ENCODE data around the gene VWA5B1.
"Not testable (repeated sequence)": the region's sequence is repeated elsewhere in the genome, so short reads cannot be mapped to it uniquely, and the experiment has no call there.

Gene VWA5B1

DNA sequence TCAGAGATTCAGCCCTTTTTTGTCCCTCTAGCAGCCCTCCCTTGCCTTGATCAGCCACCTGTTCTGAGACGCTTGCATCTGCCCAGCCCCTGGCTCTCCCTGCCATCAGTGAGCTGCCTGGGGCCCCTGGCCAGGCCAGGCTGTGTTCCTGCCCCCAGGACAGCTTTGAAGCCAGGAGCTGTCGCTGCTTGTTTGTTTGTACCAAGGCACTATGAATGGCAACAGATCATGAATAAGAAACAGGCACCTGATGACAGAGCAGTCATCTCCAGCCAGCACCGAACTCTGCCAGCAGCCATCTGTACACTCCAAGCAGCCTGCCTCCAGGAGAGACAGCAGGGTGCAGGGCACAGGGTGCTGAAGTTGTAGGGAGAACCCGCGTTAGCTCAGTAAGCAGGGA is 8.1 kb upstream of the VWA5B1 start:
- Histone ChIP-seq H3K4me3 (ENCODE audit: low read depth in 1 of 2, low read length in 2 of 2) (no peak overlapping the region), H3K4me1 (ENCODE audit: control insufficient read depth in 1 of 2, insufficient read depth in 2 of 2, low read length in 2 of 2) (no peaks in the 10 kb centered on the region), H3K27ac (ENCODE audit: low read length) (no peak overlapping the region), H3K36me3 (ENCODE audit: control insufficient read depth in 1 of 2, insufficient read depth in 2 of 2, low read length in 2 of 2) (no peaks in the 10 kb centered on the region), H3K27me3 (ENCODE audit: low read depth, low read length) (no peaks in the 10 kb centered on the region), H3K9me3 (ENCODE audit: control insufficient read depth in 1 of 2, low read length in 2 of 2) (no peaks in the 10 kb centered on the region)

DNA sequence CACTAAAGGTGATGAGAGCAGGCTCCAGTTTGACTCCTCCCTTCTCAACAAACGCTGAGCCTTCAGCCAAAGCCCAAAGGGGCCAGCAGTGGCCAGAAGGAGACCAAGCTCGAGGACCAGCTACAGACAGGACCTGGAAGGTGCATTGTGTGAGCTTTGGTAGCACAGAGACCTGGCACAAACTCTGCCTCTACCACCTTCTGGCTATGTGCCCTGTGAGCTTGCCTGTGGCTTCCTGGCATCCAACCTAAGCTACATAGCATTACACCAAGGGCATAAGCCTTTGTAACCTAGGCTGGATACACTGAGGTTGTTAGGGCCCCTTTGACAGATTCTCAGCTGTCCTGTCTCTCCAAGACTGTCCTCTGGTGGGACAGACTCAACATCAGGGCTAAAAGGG is 6.6 kb upstream of the VWA5B1 start:
- Histone ChIP-seq H3K27me3 (ENCODE audit: low read depth, low read length) (no peaks in the 10 kb centered on the region), H3K36me3 (ENCODE audit: control insufficient read depth in 1 of 2, insufficient read depth in 2 of 2, low read length in 2 of 2) (no peaks in the 10 kb centered on the region), H3K4me3 (ENCODE audit: low read depth in 1 of 2, low read length in 2 of 2) (no peak overlapping the region), H3K27ac (ENCODE audit: low read length) (no peak overlapping the region), H3K9me3 (ENCODE audit: control insufficient read depth in 1 of 2, low read length in 2 of 2) (no peaks in the 10 kb centered on the region), H3K4me1 (ENCODE audit: control insufficient read depth in 1 of 2, insufficient read depth in 2 of 2, low read length in 2 of 2) (no peaks in the 10 kb centered on the region)

DNA sequence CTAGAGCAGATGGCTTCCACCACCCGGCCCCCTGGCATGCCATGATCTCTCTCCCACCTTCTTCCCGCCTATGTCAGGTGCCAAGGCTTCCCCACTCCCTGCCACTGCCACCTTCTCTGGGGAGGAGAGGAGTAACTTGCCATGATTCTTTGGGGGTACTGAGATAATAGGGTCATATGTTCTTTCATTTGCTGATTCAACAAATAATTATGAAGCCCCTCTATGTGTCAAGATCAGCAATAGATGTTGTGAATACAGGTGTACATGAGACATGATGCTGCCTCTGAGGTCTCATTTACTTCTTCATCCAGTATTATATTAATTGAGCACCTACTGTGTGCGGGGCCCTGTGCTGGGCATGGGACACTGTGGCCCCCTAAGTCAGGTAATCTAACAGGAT is 6.0 kb upstream of the VWA5B1 start:
- H3K4me1 ChIP-seq (ENCODE audit: control insufficient read depth in 1 of 2, insufficient read depth in 2 of 2, low read length in 2 of 2), result no peaks in the 10 kb centered on the region
- no peaks in the 10 kb centered on the region for H3K9me3 ChIP-seq (ENCODE audit: control insufficient read depth in 1 of 2, low read length in 2 of 2)
- no peak overlapping the region for H3K4me3 ChIP-seq (ENCODE audit: low read depth in 1 of 2, low read length in 2 of 2)
- H3K27ac ChIP-seq (ENCODE audit: low read length), result no peak overlapping the region
- H3K36me3 ChIP-seq (ENCODE audit: control insufficient read depth in 1 of 2, insufficient read depth in 2 of 2, low read length in 2 of 2), result no peaks in the 10 kb centered on the region
- H3K27me3 ChIP-seq (ENCODE audit: low read depth, low read length), result no peaks in the 10 kb centered on the region

DNA sequence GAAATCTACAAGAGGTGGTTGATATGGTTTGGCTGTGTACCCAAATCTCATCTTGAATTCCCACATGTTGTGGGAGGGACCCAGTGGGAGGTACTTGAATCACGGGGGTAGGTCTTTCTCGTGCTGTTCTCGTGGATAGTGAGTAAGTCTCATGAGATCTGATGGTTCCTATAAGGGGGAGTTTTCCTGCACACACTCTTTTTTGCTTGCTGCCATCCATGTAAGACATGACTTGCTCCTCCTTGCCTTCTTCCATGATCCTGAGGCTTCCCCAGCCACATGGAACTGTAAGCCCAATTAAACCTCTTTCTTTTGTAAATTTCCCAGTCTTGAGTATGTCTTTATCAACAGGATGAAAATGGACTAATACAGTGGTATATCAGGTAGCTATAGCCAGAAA is 5.2 kb upstream of the VWA5B1 start:
- Histone ChIP-seq H3K9me3 (ENCODE audit: control insufficient read depth in 1 of 2, low read length in 2 of 2) (no peaks in the 10 kb centered on the region), H3K27ac (ENCODE audit: low read length) (no peak overlapping the region), H3K36me3 (ENCODE audit: control insufficient read depth in 1 of 2, insufficient read depth in 2 of 2, low read length in 2 of 2) (no peaks in the 10 kb centered on the region), H3K4me1 (ENCODE audit: control insufficient read depth in 1 of 2, insufficient read depth in 2 of 2, low read length in 2 of 2) (no peaks in the 10 kb centered on the region), H3K4me3 (ENCODE audit: low read depth in 1 of 2, low read length in 2 of 2) (no peak overlapping the region), H3K27me3 (ENCODE audit: low read depth, low read length) (no peaks in the 10 kb centered on the region)

DNA sequence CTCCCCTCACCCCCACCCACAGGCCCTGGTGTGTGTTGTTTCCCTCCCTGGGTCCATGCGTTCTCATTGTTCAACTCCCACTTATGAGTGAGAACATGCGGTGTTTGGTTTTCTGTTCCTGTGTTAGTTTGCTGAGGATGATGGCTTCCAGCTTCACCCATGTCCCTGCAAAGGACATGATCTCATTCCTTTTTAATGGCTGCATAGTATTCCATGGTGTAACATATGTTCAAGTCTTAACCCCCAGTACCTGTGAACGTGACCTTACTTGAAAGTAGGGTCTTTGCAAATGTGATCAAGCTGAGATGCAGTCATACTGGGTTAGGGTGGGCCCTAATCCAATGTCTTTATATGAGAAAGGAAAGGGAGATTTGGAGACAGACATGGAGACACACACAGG is 3.0 kb upstream of the VWA5B1 start:
- not testable (repeated sequence) for H3K4me1 ChIP-seq (ENCODE audit: control insufficient read depth in 1 of 2, insufficient read depth in 2 of 2, low read length in 2 of 2); H3K27ac ChIP-seq (ENCODE audit: low read length); H3K36me3 ChIP-seq (ENCODE audit: control insufficient read depth in 1 of 2, insufficient read depth in 2 of 2, low read length in 2 of 2); H3K9me3 ChIP-seq (ENCODE audit: control insufficient read depth in 1 of 2, low read length in 2 of 2); H3K4me3 ChIP-seq (ENCODE audit: low read depth in 1 of 2, low read length in 2 of 2)
- H3K27me3 ChIP-seq (ENCODE audit: low read depth, low read length), result peaks cover 15% of the 10 kb centered on the region

DNA sequence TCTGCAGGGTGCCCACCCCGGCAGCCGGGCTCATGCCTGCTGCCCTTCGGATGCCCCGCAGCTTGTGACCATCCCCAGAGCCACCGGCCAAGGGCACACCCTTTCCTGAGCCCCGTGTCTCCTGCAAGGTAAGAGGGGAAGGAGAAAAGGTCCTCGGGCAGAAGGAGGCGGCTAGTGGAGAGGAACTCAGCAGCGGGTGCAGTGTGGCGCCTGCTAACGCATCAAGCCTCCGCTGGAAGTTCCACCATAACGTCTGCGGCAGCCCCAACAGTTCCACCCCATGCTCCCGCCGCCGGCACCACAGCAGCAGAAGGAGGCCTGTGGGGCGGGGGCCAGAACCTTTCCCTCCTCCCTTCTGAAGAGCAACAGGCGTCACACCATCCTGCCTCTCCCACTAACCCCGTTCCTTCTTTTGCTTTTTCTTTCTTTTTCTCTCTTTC is 990 bp downstream of the VWA5B1 start:
- no peaks in the 10 kb centered on the region for H3K4me1 ChIP-seq (ENCODE audit: control insufficient read depth in 1 of 2, insufficient read depth in 2 of 2, low read length in 2 of 2)
- no peaks in the 10 kb centered on the region for H3K9me3 ChIP-seq (ENCODE audit: control insufficient read depth in 1 of 2, low read length in 2 of 2)
- H3K36me3 ChIP-seq (ENCODE audit: control insufficient read depth in 1 of 2, insufficient read depth in 2 of 2, low read length in 2 of 2), result no peaks in the 10 kb centered on the region
- H3K4me3 ChIP-seq (ENCODE audit: low read depth in 1 of 2, low read length in 2 of 2), result peak overlapping the region in 1 of 2 donors; percentile 10
- H3K27me3 ChIP-seq (ENCODE audit: low read depth, low read length), result peaks cover 27% of the 10 kb centered on the region
- H3K27ac ChIP-seq (ENCODE audit: low read length), result no peak overlapping the region

DNA sequence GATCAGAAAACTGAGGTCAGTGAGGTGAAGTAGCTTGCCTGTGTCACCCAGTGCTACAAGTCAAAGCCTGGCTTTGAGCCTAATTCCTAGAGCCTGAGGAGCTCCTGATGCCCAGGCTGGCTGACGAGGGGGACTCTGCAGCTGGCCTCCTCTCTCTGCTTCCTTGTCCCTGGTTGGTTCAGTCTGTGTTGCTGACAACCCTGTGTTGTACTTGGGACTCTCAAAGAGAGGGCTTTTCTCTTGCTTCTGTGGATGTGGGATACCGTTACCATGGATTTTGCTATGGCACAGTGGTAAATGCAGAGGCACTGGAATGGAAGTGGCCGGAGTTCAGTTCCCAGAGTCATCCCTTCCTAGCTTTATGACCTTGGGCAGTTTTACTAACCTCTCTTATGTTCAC is 8.0 kb downstream of the VWA5B1 start:
- no peaks in the 10 kb centered on the region for H3K36me3 ChIP-seq (ENCODE audit: control insufficient read depth in 1 of 2, insufficient read depth in 2 of 2, low read length in 2 of 2)
- H3K27me3 ChIP-seq (ENCODE audit: low read depth, low read length), result peaks cover 8% of the 10 kb centered on the region
- no peak overlapping the region for H3K27ac ChIP-seq (ENCODE audit: low read length)
- H3K9me3 ChIP-seq (ENCODE audit: control insufficient read depth in 1 of 2, low read length in 2 of 2), result no peaks in the 10 kb centered on the region
- H3K4me3 ChIP-seq (ENCODE audit: low read depth in 1 of 2, low read length in 2 of 2), result no peak overlapping the region
- H3K4me1 ChIP-seq (ENCODE audit: control insufficient read depth in 1 of 2, insufficient read depth in 2 of 2, low read length in 2 of 2), result no peaks in the 10 kb centered on the region

DNA sequence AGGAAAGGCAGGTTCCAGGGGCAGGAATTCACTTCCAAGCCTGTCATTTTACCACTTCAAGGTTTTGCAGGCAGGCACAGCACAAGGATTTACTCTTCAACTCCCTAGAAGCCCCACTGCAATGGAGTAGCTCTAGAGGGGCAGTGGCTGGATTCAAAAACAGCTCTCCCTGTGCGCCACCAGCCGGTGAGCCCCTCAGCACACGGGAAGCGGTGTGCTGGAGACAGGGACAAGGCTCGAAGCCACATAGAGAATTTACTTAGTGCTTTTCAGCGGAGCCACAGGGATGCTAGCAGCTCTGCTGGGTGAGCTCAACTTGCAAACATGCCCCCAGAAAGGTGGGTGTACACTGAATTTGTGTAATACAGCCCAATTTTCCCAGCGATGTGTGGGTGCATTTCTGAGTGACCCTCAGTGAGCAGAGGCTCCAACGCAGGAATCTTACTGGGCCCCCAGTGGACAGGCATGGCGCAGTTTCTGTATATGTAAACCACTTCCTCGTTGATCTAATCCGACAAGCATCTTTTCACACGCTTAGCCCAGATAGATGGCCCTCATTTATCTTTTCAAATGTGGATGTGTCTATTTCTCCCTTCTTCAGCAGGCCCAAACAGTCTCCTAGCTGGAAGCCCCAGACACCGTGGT is 10.9 kb downstream of the VWA5B1 start:
- Histone ChIP-seq H3K27ac (ENCODE audit: low read length) (no peak overlapping the region), H3K27me3 (ENCODE audit: low read depth, low read length) (peaks cover 4% of the 10 kb centered on the region), H3K4me1 (ENCODE audit: control insufficient read depth in 1 of 2, insufficient read depth in 2 of 2, low read length in 2 of 2) (no peaks in the 10 kb centered on the region), H3K36me3 (ENCODE audit: control insufficient read depth in 1 of 2, insufficient read depth in 2 of 2, low read length in 2 of 2) (no peaks in the 10 kb centered on the region), H3K9me3 (ENCODE audit: control insufficient read depth in 1 of 2, low read length in 2 of 2) (no peaks in the 10 kb centered on the region), H3K4me3 (ENCODE audit: low read depth in 1 of 2, low read length in 2 of 2) (no peak overlapping the region)

DNA sequence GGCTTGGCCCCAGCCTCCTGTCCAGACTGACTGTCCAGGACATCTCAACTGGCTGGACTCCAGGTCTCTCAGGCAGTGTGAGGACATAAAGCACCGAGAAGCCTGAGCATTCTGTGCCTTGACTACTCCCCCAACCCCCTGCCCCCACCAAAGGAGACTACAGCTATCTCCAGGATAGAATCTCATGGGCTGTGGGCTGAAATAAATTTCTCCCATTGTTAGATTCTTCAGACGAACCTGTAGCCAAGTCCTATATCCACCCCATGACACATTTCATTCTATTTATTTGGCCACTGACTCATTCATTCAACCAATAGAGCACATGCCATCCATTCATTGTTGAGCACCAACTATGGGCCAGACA is 11.4 kb downstream of the VWA5B1 start:
- no peaks in the 10 kb centered on the region for H3K4me1 ChIP-seq (ENCODE audit: control insufficient read depth in 1 of 2, insufficient read depth in 2 of 2, low read length in 2 of 2)
- no peak overlapping the region for H3K27ac ChIP-seq (ENCODE audit: low read length)
- H3K9me3 ChIP-seq (ENCODE audit: control insufficient read depth in 1 of 2, low read length in 2 of 2), result no peaks in the 10 kb centered on the region
- no peaks in the 10 kb centered on the region for H3K36me3 ChIP-seq (ENCODE audit: control insufficient read depth in 1 of 2, insufficient read depth in 2 of 2, low read length in 2 of 2)
- no peak overlapping the region for H3K4me3 ChIP-seq (ENCODE audit: low read depth in 1 of 2, low read length in 2 of 2)
- H3K27me3 ChIP-seq (ENCODE audit: low read depth, low read length), result peaks cover 4% of the 10 kb centered on the region

DNA sequence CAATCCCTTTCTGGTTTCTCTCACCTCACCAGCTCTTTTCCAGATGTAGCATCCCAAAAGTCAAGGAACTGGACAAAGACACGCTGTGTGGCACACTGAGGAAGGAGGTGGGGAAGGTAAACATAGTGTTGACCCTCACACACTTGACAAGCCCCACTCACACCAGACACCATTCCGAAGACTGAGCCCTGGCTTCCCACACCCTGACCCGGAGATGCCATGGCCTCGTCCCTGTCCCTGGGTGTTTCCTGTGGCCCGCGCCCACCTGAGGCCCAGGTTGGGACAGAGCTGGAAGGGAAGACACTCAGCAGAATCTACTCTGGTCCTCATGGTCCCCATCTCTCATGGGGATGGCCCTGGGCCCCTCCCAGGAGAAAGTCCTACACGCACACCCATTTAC is 16.4 kb downstream of the VWA5B1 start:
- Histone ChIP-seq H3K4me3 (ENCODE audit: low read depth in 1 of 2, low read length in 2 of 2) (no peak overlapping the region), H3K9me3 (ENCODE audit: control insufficient read depth in 1 of 2, low read length in 2 of 2) (no peaks in the 10 kb centered on the region), H3K27ac (ENCODE audit: low read length) (no peak overlapping the region), H3K4me1 (ENCODE audit: control insufficient read depth in 1 of 2, insufficient read depth in 2 of 2, low read length in 2 of 2) (no peaks in the 10 kb centered on the region), H3K27me3 (ENCODE audit: low read depth, low read length) (peaks cover 4% of the 10 kb centered on the region), H3K36me3 (ENCODE audit: control insufficient read depth in 1 of 2, insufficient read depth in 2 of 2, low read length in 2 of 2) (no peaks in the 10 kb centered on the region)

DNA sequence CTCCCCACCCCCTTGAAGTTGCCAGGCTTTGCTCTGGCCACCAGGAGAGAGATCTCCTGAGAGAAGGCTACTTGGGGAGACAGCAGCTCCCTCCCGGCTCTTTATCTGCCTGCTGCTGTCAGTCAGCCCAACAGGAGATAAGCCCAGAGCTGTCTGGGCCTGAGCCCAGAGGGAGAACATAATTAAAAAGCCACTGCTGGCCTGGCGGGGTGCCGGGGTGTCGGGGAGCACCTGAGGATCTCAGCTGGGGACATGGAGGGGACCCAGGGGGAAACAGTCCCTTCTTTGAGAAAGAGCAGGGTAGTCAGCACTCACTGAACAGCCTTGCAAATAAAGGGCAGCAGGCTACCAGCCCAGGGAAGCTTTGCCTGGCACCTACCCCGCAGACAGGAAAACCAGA is 17.9 kb downstream of the VWA5B1 start:
- no peak overlapping the region for H3K27ac ChIP-seq (ENCODE audit: low read length)

DNA sequence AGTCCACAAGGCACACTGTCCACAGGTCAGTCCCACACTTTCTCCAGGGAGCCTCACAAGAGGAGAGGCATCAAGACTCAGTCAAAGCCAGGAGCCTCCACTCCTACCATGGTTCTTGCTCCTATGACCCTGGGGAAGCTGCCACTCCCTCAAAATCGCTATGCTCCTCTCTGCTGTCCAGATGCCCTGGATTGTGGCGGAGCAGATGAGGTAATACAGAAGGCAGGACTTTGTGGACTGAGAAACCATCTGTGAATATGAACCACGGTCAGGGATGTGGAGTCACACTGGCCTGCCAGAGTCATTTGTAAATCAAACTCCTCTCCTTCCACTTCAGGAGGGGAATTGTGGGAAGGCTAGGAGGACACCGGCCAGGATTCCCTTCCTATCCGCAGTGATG is 20.6 kb downstream of the VWA5B1 start:
- Histone ChIP-seq H3K9me3 (ENCODE audit: control insufficient read depth in 1 of 2, low read length in 2 of 2) (no peaks in the 10 kb centered on the region), H3K27ac (ENCODE audit: low read length) (no peak overlapping the region), H3K4me3 (ENCODE audit: low read depth in 1 of 2, low read length in 2 of 2) (no peak overlapping the region)

More for the DNA sequence above, 17.9 kb downstream of the VWA5B1 start:
- H3K4me1 ChIP-seq (ENCODE audit: control insufficient read depth in 1 of 2, insufficient read depth in 2 of 2, low read length in 2 of 2), result no peaks in the 10 kb centered on the region
- no peaks in the 10 kb centered on the region for H3K36me3 ChIP-seq (ENCODE audit: control insufficient read depth in 1 of 2, insufficient read depth in 2 of 2, low read length in 2 of 2)
- no peaks in the 10 kb centered on the region for H3K9me3 ChIP-seq (ENCODE audit: control insufficient read depth in 1 of 2, low read length in 2 of 2)
- no peaks in the 10 kb centered on the region for H3K27me3 ChIP-seq (ENCODE audit: low read depth, low read length)
- no peak overlapping the region for H3K4me3 ChIP-seq (ENCODE audit: low read depth in 1 of 2, low read length in 2 of 2)

More for the DNA sequence above, 20.6 kb downstream of the VWA5B1 start:
- Histone ChIP-seq H3K4me1 (ENCODE audit: control insufficient read depth in 1 of 2, insufficient read depth in 2 of 2, low read length in 2 of 2) (no peaks in the 10 kb centered on the region), H3K36me3 (ENCODE audit: control insufficient read depth in 1 of 2, insufficient read depth in 2 of 2, low read length in 2 of 2) (no peaks in the 10 kb centered on the region), H3K27me3 (ENCODE audit: low read depth, low read length) (no peaks in the 10 kb centered on the region)
